Ovary (tissue), 3 donors: ENCODE measurements around the gene FNBP1.

ENCODE experiments used
- POLR2A ChIP-seq: fragments of 450-650 bp; IDR thresholded peaks from one replicate; pipeline ENCODE4 v1.6.1; 2017; ENCODE audit warnings: antibody characterized with exemption, mild to moderate bottlenecking, moderate library complexity
- TF ChIP-seq, protein P1 (sequence below), 3 donors: fragments of 450-650 bp in 2 of 3; fragments of 200-600 bp in 1 of 3; IDR thresholded peaks; one replicate each; pipeline versions ENCODE4 v1.5.1 to v1.8.0; 2016 to 2022; ENCODE audit warnings: antibody characterized with exemption in 3 of 3, mild to moderate bottlenecking in 1 of 3
- donor health status: DM: no; HTN: no; CAD: no.

DNA sequence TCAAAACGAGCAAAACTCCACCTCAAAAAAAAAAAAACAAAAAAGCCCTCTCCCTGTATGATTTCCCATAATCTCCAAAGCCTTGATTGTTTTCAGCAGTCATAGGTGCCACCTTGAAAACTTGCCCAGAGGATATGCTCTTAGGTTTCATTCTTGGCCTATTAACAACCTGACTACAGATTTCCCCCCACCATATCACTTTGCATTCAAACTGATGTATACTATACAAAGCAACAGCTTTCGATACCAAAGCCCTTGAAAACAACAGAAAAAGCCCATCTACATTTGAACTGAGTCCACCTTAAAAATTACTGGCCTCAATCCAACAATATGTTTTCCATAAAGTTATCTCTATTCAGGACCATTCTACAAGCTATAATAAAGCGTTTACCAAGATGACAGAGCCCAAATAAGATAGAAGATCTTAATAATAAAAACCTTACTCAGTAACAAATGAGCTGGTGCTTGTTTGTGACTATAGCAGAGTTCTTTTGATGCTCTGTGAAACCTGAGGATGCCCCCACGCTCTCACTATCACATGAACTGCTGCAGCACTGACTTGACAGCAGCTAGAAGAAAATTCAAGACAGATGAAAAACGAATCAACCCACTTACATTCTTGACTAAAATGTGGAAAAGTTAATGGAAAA, 44.4 kb downstream of the FNBP1 start:
- no peak for TF ChIP-seq POLR2A
- TF ChIP-seq, protein P1, sequence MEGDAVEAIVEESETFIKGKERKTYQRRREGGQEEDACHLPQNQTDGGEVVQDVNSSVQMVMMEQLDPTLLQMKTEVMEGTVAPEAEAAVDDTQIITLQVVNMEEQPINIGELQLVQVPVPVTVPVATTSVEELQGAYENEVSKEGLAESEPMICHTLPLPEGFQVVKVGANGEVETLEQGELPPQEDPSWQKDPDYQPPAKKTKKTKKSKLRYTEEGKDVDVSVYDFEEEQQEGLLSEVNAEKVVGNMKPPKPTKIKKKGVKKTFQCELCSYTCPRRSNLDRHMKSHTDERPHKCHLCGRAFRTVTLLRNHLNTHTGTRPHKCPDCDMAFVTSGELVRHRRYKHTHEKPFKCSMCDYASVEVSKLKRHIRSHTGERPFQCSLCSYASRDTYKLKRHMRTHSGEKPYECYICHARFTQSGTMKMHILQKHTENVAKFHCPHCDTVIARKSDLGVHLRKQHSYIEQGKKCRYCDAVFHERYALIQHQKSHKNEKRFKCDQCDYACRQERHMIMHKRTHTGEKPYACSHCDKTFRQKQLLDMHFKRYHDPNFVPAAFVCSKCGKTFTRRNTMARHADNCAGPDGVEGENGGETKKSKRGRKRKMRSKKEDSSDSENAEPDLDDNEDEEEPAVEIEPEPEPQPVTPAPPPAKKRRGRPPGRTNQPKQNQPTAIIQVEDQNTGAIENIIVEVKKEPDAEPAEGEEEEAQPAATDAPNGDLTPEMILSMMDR (IDR thresholded peaks at IDR 0.05) = no peak
